ENCODE results near the gene TFB2M. TPM values are rescaled to one million over a fixed set of nuclear protein-coding genes. Genes with fewer than 3 reads are reported as not detected.

The TFB2M gene
- total RNA-seq, 1 experiment from 2014 or later = 27.7 TPM

- Histone ChIP-seq H2BK120ac (ENCODE audit: low read depth, low read length, poor library complexity, severe bottlenecking) (no peak overlapping the region), H3K56ac (ENCODE audit: insufficient read length, low read depth, low read length) (no peak overlapping the region), H4K91ac (ENCODE audit: insufficient read length, low read depth, low read length) (no peak overlapping the region), H3K79me1 (ENCODE audit: insufficient read depth, low read depth, low read length, poor library complexity, severe bottlenecking) (peaks cover 4% of the 10 kb centered on the region), H3K23ac (ENCODE audit: insufficient read length, low read depth, low read length) (peak overlapping the region; percentile 52), H2BK12ac (ENCODE audit: insufficient read length, low read depth, low read length) (no peak overlapping the region), H2BK5ac (ENCODE audit: insufficient read length, low read length) (peak overlapping the region; percentile 22), H4K5ac (ENCODE audit: insufficient read length, low read depth, low read length) (peak overlapping the region; percentile 83), H3K9me3 (ENCODE audit: control insufficient read depth, low read depth, low read length) (no peaks in the 10 kb centered on the region), H4K20me1 (ENCODE audit: control insufficient read depth, insufficient read depth, insufficient read length) (no peaks in the 10 kb centered on the region), H3K4ac (ENCODE audit: low read depth, low read length) (no peak overlapping the region), H2BK15ac (ENCODE audit: low read depth, low read length) (no peak overlapping the region), H2AFZ (ENCODE audit: low read length) (no peak overlapping the region), H2BK20ac (ENCODE audit: low read depth, low read length, poor library complexity, severe bottlenecking) (no peak overlapping the region), H3K14ac (ENCODE audit: insufficient read depth, low read length) (peak overlapping the region; percentile 91), H3T11ph (ENCODE audit: low read length) (no peak overlapping the region), H3K27me3 (ENCODE audit: insufficient read depth, low read length) (no peaks in the 10 kb centered on the region), H3K9ac (ENCODE audit: extremely low read depth, insufficient read length, low read length) (peak overlapping the region; percentile 94), H3K27ac (ENCODE audit: insufficient read length, low read depth, low read length) (peak overlapping the region; percentile 47), H3K18ac (ENCODE audit: insufficient read length, low read depth, low read length) (peak overlapping the region; percentile 4), H3K23me2 (ENCODE audit: insufficient read length, low read depth, low read length, poor library complexity, severe bottlenecking) (peaks cover 7% of the 10 kb centered on the region), H4K8ac (replicated peaks; ENCODE audit: insufficient read length, low read depth, low read length) (no peak overlapping the region), H3K4me2 (ENCODE audit: insufficient read depth, insufficient read length, low read length) (peak overlapping the region; percentile 94), H2AK5ac (ENCODE audit: insufficient read length, low read length) (no peak overlapping the region), H3K79me2 (ENCODE audit: insufficient read depth, low read length) (peaks cover 14% of the 10 kb centered on the region; the same call in 1 of the 2 replicates), H3K4me1 (ENCODE audit: insufficient read depth, low read length) (no peaks in the 10 kb centered on the region; the same call in 1 of the 2 replicates)
- no peaks in the 10 kb centered on the region for H3K27me3 Mint-ChIP-seq (ENCODE audit: low read depth)
- WGBS (ENCODE audit: extremely low coverage, insufficient read length, low lambda C conversion rate) = no CpG with 5 or more reads among the region's 25 CpGs
- H3K4me3 Mint-ChIP-seq = peak overlapping the region; percentile 97 to 98
- H3K36me3 Mint-ChIP-seq (ENCODE audit: insufficient read depth in 1 of 3, low read depth in 3 of 3) = peaks cover 2 to 25% (median 12%) of the 10 kb centered on the region in 3 experiments
- TF ChIP-seq CTCF (conservative IDR thresholded peaks at IDR 0.05) = no peak
- DNase-seq = no peak
- 0 out of 5 replicates have a peak, but pooled peaks cover 0 to 2% of the 10 kb centered on the region in 2 experiments for H3K9me3 Mint-ChIP-seq
- H3K27ac Mint-ChIP-seq = peak overlapping the region; percentile 93 to 95 (median 94); a peak in 6 of 7 replicates
- H3K4me1 Mint-ChIP-seq = peaks cover 13 to 14% of the 10 kb centered on the region in 2 experiments
Measured at GRCh38 chr1:246565751-246566127, 322 bp downstream of the TFB2M start.

Measured in H9 (cell line).